HG02943 (cell line): Measurements from ENCODE around the gene CPEB1.
"Not testable (repeated sequence)": the region's sequence is repeated elsewhere in the genome, so short reads cannot be mapped to it uniquely, and the experiment has no call there.

Experiments
- ATAC-seq: cut with Tn5 transposase; IDR thresholded peaks from one replicate; pipeline ENCODE4 v1.9.1; 2021; ENCODE audit warnings: mild to moderate bottlenecking, low read depth, moderate library complexity; ENCODE audit not compliant: unreplicated experiment

CPEB1 gene

GRCh38 chr15:82650046-82650670, 3.0 kb upstream of the CPEB1 start:
- ATAC-seq, result no peak

- ATAC-seq, result no peak
Observed at GRCh38 chr15:82649226-82649999, 2.2 kb upstream of the CPEB1 start.

GRCh38 chr15:82648257-82649103, 1.3 kb upstream of the CPEB1 start:
- no peak for ATAC-seq

- no peak for ATAC-seq
Observed at GRCh38 chr15:82647835-82648256, 683 bp upstream of the CPEB1 start.

GRCh38 chr15:82646250-82647044, 716 bp downstream of the CPEB1 start:
- no peak for ATAC-seq

GRCh38 chr15:82644967-82645852, 2.0 kb downstream of the CPEB1 start:
- ATAC-seq, result not testable (repeated sequence)

GRCh38 chr15:82643992-82644391, 3.2 kb downstream of the CPEB1 start:
- no peak for ATAC-seq

GRCh38 chr15:82642656-82643055, 4.5 kb downstream of the CPEB1 start:
- ATAC-seq, result no peak

- ATAC-seq, result no peak
Observed at GRCh38 chr15:82641129-82641798, 5.9 kb downstream of the CPEB1 start.

GRCh38 chr15:82640672-82641071, 6.5 kb downstream of the CPEB1 start:
- no peak for ATAC-seq

- ATAC-seq, result no peak
Observed at GRCh38 chr15:82635798-82636197, 11.4 kb downstream of the CPEB1 start.

- no peak for ATAC-seq
Observed at GRCh38 chr15:82630033-82630432, 17.1 kb downstream of the CPEB1 start.

GRCh38 chr15:82625136-82625535, 22.0 kb downstream of the CPEB1 start:
- ATAC-seq, result no peak

- ATAC-seq, result no peak
Observed at GRCh38 chr15:82624438-82624837, 22.7 kb downstream of the CPEB1 start.

GRCh38 chr15:82624008-82624407, 23.2 kb downstream of the CPEB1 start:
- no peak for ATAC-seq

GRCh38 chr15:82621970-82622369, 25.2 kb downstream of the CPEB1 start:
- no peak for ATAC-seq

- ATAC-seq, result no peak
Observed at GRCh38 chr15:82613747-82614146, 33.4 kb downstream of the CPEB1 start.

- ATAC-seq, result no peak
Observed at GRCh38 chr15:82611348-82611747, 35.8 kb downstream of the CPEB1 start.

- ATAC-seq, result no peak
Observed at GRCh38 chr15:82602195-82602594, 45.0 kb downstream of the CPEB1 start.
